SW480 (cell line): ENCODE results near the gene YDJC.
A peak's percentile ranks its signal among the peaks of the same experiment; 100 is the strongest.
"Not testable (repeated sequence)": the region's sequence is repeated elsewhere in the genome, so short reads cannot be mapped to it uniquely, and the experiment has no call there.

Experiments used
- DNase-seq: peaks from one replicate; pipeline ENCODE4 v3.0.0-alpha.2; 2016; ENCODE audit warnings: low spot score

YDJC gene

DNA sequence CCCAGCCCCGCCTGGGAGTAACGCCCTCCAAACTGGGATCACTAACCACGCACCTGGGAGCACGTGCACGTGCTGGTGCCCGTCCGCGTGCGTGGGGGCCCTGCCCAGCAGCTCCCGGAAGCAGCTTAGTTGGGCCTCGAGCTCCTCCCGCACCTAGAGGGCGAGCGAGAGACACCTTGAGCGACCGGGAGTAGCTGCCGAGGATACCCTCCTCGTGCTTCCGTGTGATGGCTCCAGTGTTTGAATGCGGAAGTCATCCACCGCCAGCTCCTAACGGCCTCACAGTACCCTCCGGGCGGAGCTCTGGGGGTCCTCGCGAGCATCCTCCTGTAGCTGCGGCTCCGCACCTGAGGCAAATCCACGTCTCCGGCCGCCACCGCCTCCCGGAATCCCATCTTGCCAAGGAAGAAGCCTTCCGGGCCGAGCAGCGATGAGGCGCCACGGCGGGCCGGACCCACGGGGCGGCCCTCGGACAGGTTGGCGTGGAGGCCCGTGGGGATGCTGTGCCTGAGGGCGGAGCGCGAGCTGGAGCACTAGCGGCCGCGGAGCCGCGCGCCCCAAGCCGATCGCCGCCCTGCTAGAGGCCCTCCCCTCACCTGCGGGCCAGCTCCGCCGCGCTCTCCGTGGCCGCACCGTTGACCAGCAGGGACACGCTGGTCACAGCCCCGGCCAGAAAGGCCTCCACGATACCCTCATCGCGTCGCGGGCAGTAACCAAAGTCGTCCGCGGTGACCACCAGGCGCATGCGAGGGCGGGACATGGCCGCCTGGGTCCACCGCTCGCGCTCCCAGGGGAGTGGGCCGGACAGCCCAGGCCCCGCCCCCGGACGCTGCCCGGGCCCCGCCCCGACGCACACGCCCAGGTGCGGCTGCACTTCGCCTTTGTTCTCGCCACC is at the start of gene YDJC:
Gene YDJC (minus strand): TSS at position 768 of the 895 bp plus-strand sequence. CDS start 8 bp downstream, at position 760.
- peak; percentile 96 for DNase-seq

- DNase-seq: no peak
Observed at GRCh38 chr22:21679383-21679782, 49.6 kb upstream of the YDJC start.

DNA sequence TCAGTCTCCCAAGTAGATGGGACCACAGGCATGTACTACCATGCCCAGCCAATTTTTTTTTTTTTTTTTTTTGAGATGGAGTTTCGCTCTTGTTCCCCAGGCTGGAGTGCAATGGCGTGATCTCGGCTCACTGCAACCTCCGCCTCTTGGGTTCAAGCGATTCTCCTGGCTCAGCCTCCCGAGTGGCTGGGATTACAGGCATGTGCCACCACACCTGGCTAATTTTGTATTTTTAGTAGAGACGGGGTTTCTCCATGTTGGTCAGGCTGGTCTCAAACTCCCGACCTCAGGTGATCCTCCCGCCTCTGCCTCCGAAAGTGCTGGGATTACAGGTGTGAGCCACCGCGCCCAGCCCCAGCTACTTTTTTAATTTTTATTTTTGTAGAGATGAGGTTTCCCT is 49.0 kb upstream of the YDJC start:
- DNase-seq: not testable (repeated sequence)

DNA sequence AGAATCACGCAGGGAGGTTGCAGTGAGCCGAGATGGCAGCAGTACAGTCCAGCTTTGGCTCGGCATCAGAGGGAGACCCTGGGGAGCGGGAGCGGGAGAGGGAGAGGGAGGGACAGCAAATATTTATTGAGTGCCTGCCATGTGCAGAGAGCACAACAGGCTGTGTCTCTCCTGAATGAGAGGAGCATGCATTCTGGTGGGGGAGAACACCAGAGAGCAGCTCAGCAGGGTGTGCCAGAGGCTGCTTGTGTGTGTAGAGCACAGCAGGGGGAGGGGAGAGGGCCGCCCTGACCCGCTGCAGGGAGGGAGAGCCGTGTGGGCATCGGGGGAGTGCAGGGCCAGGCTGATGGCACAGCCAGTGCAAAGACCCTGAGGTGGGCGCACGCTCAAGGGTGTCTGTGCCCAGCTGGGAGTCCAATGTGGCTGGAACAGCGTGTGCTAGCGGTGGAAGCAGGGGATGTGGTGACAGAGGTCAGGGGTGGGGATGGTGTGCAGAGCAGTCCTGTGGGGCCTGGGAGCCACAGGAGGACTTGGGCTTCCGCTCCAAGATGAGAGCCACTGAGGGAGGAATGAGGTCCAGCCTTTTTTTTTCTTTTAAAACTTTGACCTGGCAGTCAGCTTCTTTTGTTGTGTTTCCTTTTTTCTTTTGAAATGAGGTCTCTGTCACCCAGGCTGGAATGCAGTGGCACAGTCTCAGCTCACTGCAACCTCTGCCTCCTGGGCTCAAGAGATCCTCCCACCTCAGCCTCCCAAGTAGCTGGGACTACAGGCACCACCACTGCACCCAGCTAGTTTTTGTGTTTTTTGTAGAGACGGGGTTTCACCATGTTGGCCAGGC is 48.0 kb upstream of the YDJC start:
- DNase-seq: no peak

GRCh38 chr22:21674638-21675245 is 44.9 kb upstream of the YDJC start:
- no peak for DNase-seq

DNA sequence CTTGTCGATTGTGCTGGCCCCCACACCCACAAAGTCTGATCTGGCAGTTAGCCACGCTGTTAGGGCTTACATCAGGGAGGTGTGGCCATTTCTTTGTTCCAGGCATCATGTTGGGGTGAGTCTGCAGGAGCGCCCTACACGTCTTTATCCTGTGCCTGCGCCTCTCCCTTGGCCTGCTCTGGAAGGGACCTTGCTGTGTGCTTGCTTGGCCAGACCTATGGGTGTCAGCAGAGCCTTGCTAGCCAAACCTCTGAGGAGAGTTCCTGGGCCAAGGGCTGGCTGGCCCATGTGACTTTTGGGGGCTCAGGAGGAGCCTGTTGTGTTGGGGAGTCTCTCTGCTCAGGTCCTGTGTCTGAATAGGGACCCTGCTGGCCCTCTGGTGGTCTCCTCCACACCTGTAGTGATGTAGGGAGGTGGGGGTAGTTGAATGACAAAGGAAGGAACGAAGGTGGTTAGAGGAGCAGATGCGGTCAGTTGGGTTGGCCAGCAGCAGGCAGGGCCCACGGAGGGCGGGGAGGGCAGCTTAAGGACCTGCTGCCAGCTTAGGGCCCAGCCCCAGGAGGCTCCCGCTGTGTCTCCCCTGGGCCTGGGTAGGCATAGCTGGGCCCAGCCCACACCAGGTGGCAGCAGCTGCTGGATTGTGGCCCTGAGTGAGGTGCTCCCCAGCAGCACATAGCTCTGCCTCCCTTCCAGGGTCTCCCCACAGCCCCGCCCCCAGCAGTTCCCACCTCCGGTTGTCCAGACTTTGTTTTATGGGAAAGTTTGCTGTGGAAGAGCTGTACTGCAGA is 43.9 kb upstream of the YDJC start:
- DNase-seq: no peak

DNA sequence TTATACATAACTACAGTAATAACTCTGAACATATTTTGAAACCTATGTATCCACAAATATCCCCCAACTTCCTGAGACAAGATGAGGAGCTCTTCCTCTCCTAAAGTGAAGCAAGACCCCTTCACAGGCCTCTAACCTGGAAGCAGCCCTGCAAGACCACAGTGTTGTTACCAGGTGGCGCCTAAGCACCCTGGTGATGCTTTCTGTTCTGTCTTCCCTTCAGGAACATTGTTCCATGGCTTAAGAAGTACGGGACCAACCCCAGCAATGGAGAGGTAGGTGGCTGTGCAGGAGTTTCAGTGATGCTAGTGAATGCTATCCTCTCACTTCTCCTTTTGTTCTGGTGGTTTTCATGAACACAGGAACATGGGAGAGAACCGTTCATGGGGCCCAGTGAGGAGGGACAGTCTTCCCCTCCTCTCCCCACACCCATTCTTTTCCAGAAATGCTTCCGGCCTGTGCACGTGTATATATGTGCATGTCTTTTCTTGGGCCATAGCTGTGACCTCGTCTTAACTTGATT is 42.3 kb upstream of the YDJC start:
- DNase-seq: no peak

GRCh38 chr22:21669026-21669425 is 39.2 kb upstream of the YDJC start:
- DNase-seq: no peak

DNA sequence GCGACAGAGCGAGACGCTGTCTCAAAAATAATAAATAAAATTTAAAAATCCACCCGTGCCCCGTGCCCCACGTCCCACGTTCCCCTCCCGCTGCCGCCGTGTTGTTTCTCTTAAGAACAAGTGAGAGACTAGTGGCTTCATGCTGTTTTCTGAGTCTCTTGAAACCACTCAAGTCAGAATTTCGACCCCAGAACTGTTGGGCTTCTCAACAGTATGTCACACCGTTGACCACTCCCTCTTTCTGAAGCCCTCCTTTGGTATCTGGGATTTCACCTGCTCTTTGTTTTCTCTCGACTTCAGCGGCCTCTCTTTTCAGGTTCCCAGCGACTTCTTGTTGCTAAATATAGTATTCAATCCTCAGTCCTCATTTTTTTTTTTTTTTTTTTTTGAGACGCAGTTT is 37.0 kb upstream of the YDJC start:
- no peak for DNase-seq

DNA sequence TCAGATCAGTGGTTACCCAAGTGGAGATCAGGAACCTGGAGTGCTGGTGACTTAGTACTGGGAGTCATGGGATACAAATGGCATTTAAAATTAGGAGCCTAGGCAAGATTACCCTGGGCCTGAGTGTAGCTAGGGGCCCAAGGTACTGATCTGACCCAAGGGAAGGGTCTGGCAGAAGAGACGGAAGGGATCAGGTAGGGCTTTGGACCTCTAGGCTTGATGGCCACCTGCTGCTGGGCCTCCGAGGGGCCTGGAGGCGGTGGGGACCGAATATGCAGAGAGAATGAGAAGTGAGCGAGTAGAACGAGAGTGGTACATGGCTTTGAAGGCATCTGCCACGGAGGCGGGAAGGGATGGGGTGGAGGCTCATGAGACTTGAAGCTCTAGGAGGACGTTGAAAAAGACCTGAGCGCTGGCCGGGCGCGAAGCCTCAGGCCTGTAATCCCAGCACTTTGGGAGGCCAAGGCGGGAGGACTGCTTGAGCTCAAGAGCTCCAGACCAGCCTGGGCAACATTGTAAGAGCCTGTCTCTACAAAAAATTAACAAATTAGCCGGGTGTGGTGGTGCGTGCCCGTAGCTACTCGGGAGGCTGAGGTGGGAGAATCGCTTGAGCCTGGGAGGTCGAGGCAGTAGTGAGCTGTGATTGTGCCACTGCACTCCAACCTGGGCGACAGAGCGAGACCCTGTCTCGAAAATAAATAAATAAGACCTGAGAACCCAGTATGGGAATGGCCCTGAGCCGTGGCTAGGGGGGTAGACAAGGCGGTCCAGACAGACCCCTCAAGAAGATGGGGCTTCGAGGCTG is 35.4 kb upstream of the YDJC start:
- DNase-seq: no peak

GRCh38 chr22:21663738-21664137 is 33.9 kb upstream of the YDJC start:
- DNase-seq: no peak

DNA sequence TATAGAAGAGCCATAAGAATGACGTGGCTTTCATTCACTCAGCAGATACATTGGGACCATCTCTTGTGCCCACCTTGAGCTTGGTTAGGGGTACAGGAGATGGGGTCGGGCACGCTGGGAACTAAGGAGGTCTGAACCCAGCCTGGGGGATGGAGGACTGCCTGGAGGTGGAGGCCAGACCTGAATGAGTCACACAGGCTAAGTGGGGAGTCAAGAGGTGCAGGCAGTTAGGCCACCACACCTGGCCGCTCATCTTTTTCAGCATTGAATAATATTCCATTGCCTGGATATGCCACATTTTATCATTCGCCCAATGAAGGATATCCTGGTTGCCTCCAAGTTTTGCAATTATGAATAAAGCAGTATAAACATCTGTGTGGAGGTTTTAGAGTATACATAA is 32.2 kb upstream of the YDJC start:
- DNase-seq: no peak

GRCh38 chr22:21660904-21661303 is 31.1 kb upstream of the YDJC start:
- no peak for DNase-seq

DNA sequence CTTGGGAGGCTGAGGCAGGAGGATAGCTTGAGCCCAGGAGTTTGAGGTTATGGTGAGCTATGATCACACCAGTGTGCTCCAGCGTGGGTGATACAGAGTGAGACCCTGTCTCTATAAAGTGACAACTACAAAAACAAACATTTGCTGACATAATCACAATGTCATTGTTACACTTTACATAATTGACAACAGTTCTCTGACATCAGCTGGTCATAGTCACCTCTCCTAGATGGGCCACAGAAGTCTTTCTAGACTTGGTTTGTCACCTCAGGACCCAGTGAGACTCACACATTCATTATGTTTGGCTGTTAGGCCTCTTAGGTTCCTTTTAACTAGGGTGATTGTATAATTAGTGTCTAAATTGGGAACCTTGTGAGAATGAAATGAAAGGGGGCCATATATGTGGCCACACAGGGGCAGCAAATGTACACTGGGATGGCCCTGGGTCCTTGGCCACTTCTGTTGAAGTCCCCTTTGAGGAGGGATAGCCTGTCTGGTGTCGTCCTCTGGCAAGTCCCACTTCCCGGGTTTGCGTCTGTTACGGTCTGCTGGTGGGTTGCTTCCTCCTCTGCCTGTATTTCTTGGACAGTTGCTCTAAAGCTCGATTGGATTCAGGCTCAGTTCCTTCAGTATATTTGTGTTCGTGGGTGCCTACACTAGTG is 30.2 kb upstream of the YDJC start:
- no peak for DNase-seq

DNA sequence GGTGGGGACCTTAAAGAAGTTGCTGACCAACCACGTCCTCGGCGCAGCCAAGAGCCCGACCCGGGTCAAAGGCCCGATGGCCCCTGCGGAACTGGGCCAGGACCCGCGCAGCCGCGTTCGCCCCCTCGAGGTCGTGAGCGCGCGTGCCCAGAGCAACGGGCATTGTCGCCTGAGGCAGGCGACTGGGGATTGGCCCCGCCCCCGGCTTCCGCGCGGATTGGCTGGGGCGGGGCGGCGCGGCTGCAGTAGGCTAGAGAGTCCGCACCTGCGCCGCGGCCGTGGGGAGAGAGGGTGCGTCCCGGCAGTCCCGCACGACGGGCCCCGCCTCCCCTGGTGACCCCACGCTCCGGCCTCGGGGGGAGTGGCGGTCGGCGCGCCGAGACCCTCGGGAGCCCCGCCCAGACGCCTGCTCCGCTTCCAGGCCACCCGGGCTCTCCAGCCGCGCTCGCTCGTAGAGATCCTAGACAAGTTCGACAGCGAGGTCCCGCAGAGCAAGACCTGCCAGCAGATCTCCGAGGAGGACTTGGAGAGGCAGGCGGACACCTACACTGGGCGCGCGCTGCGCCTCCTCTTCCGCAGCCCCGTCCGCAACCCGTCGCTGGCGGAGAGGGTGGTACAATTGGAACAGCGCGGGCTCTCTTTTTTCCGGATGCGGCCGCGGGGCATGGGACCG is 27.7 kb upstream of the YDJC start:
- DNase-seq: peak; percentile 78

DNA sequence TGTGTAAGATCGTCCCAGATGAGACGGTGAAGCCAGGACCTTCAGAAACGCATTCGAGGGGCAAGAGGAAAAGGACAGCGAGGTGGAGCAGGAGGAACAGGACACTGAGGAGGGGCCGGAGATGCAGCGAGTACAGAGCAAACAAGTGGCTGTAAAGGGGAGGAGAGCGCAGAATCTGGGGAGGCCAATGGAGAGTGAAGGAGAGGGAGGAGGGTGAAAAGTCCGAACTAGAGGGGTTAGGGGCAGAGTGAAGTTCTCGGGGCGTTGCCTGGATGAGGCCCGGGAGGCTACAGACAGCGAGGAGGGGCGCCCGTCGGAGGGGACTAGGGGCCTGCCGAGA is 27.2 kb upstream of the YDJC start:
- DNase-seq: no peak

DNA sequence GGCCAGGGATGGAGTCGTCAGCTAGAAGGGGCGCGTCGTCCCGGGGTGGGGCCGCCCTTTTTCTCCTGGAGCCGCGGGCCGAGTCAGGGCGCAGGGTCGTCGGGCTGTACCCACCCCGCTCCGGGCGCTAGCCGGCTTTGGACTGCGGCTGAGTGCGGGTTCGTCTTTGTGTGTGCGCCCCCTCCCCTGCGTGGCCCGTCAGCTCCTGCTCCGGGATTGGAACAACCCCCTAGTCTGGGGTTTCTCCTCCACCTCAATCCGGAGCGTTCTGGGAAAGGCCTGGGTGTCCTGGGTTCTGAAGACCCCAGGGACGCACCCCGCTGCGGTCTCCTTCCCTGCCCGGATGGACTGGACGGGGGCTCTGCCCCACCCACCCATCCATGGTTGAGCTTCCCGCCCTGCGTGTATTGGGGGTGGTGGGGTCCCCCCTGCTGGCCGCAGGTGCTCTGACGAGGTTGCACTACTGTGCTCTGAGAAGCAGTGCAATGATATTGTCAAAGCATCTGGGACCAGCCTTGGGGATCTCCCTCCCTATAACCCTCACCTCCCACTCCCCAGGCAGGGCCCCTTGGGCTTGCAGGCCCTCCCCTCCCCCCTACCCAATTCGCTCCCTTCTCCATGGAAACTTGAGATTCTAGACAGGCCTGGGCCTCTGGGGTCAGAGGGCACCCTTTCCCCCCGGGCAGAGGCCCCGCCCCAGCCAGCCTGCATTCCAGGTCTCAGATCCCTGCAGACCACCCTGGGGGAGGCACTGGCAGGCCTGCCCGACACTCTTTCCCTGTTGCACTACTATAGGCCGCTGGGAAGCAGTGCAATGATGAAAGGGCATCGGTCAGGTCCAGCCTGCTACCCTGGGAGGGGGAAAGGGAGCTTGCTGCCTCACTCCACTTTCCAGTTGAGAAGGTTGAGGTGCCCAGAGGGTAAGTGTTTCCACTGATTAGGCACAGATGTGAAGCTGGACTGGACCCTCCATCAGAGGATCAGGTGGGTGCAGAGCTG is 23.0 kb upstream of the YDJC start:
- DNase-seq: no peak

GRCh38 chr22:21652010-21652546 is 22.3 kb upstream of the YDJC start:
- DNase-seq: peak; percentile 70
